Mucosa of rectum (tissue), 2 donors: ENCODE results near the gene SYNDIG1.

Source experiments
- H3K27ac ChIP-seq, 2 donors: one replicate each; pipeline ENCODE4 v1.7.0; 2013; ENCODE audit warnings: inconsistent platforms in 2 of 2, low read depth in 2 of 2, low read length in 2 of 2
- H3K27me3 ChIP-seq, 2 donors: one replicate each; pipeline ENCODE4 v1.7.0; 2013; ENCODE audit warnings: low read length in 2 of 2; ENCODE audit not compliant: control insufficient read depth in 2 of 2, insufficient read depth in 2 of 2
- H3K36me3 ChIP-seq, 2 donors: one replicate each; pipeline ENCODE4 v1.7.0; 2013; ENCODE audit warnings: low read length in 2 of 2; ENCODE audit not compliant: control insufficient read depth in 2 of 2, insufficient read depth in 2 of 2
- H3K4me1 ChIP-seq, 2 donors: one replicate each; pipeline ENCODE4 v1.7.0; 2013; ENCODE audit warnings: low read length in 2 of 2, mild to moderate bottlenecking in 1 of 2; ENCODE audit not compliant: control insufficient read depth in 2 of 2, insufficient read depth in 2 of 2
- H3K4me3 ChIP-seq, 2 donors: one replicate each; pipeline ENCODE4 v1.7.0; 2013; ENCODE audit warnings: low read length in 2 of 2
- H3K9ac ChIP-seq, 2 donors: one replicate each; pipeline ENCODE4 v1.7.0; 2013; ENCODE audit warnings: low read length in 2 of 2, low read depth in 1 of 2, mild to moderate bottlenecking in 1 of 2
- H3K9me3 ChIP-seq, 2 donors: one replicate each; pipeline ENCODE4 v1.7.0; 2013; ENCODE audit warnings: low read length in 2 of 2; ENCODE audit not compliant: control insufficient read depth in 2 of 2
- donor health status: healthy.
- donor health status: Normal muscosa, but diverticular disease.

The SYNDIG1 gene

DNA sequence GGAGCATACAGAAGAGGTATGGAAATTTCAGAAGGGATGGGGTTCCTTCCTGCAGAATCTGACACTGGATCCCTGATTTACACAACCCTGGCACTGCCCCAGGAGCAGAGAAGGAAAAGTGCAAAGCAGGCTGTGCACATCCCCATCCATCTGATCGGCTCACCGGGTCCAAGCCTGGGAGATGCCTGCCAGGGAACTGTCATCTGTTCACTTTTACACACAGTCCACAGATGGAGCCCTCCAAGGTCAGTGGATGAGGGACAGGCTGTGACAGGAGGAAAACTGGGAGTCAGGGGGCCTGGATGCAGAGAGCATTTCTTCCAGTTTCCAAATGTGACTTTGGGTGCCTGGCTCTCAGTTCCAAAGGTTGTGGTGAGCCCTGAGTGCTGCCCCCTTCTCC is 11.0 kb upstream of the SYNDIG1 start:
- no peak overlapping the region for H3K27ac ChIP-seq
- no peak overlapping the region for H3K4me3 ChIP-seq
- H3K4me1 ChIP-seq: no peaks in the 10 kb centered on the region
- no peaks in the 10 kb centered on the region for H3K9me3 ChIP-seq
- no peaks in the 10 kb centered on the region for H3K36me3 ChIP-seq
- no peak overlapping the region for H3K9ac ChIP-seq
- H3K27me3 ChIP-seq: no peaks in the 10 kb centered on the region

GRCh38 chr20:24459733-24460132 is 9.7 kb upstream of the SYNDIG1 start:
- Histone ChIP-seq H3K4me1 (no peaks in the 10 kb centered on the region), H3K9me3 (no peaks in the 10 kb centered on the region), H3K36me3 (no peaks in the 10 kb centered on the region), H3K9ac (no peak overlapping the region), H3K27me3 (no peaks in the 10 kb centered on the region), H3K27ac (no peak overlapping the region), H3K4me3 (no peak overlapping the region)

GRCh38 chr20:24460712-24461111 is 8.7 kb upstream of the SYNDIG1 start:
- no peak overlapping the region for H3K9ac ChIP-seq
- no peaks in the 10 kb centered on the region for H3K27me3 ChIP-seq
- H3K4me3 ChIP-seq: no peak overlapping the region
- no peaks in the 10 kb centered on the region for H3K9me3 ChIP-seq
- no peaks in the 10 kb centered on the region for H3K4me1 ChIP-seq
- no peaks in the 10 kb centered on the region for H3K36me3 ChIP-seq
- H3K27ac ChIP-seq: no peak overlapping the region

- no peak overlapping the region for H3K27ac ChIP-seq
- H3K4me3 ChIP-seq: no peak overlapping the region
- H3K36me3 ChIP-seq: no peaks in the 10 kb centered on the region
- H3K9ac ChIP-seq: no peak overlapping the region
- H3K4me1 ChIP-seq: no peaks in the 10 kb centered on the region
- no peaks in the 10 kb centered on the region for H3K9me3 ChIP-seq
- H3K27me3 ChIP-seq: no peaks in the 10 kb centered on the region
Observed at GRCh38 chr20:24461848-24462247, 7.6 kb upstream of the SYNDIG1 start.

DNA sequence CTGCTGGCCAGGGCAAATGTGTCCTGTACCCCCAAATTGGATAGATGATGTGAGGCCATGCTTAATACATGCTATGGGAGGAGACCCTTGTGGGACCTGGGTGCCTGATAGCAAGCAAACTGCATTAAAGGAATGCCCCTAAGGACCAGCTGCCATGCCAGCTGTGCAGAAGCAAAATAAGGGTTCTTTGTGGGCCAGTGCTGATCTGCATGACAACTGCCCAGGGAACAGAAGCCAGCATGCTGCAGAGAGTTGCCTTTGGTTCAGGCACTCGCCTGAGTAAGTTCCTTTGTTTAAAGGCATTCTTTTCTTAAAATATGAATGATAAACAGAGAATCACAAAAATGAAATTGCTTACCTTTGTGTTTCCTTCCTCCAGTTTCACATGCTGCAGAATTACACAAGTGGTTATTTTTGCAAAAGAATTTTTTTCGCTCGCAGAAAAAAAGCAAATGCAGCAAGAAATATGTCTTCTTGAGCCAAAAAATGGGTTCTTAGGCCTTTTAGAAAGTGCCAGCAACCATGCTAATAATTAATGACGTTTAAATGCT is 6.9 kb upstream of the SYNDIG1 start:
- H3K36me3 ChIP-seq: no peaks in the 10 kb centered on the region
- H3K27me3 ChIP-seq: no peaks in the 10 kb centered on the region
- H3K4me3 ChIP-seq: no peak overlapping the region
- H3K9ac ChIP-seq: no peak overlapping the region
- no peaks in the 10 kb centered on the region for H3K9me3 ChIP-seq
- no peaks in the 10 kb centered on the region for H3K4me1 ChIP-seq
- no peak overlapping the region for H3K27ac ChIP-seq

DNA sequence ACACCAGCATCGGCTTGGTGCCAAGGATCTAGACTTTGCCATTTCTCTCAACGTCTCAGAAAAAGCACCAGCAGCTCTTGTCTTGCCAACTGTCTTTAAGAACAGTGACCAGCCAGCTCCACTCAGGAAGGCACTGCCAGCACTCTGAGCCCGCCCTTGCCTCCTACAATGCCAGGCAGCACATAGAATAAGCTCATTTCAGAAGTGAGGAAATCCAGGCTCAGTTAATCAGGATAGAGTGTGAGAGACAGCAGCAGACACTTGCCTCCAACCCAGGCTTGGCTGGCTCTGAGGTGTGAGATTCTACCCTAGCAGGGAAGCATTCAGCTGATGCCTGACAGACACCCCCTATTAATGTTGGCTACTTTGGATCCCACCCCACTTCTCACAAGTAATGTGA is 4.3 kb upstream of the SYNDIG1 start:
- H3K36me3 ChIP-seq: no peaks in the 10 kb centered on the region
- no peak overlapping the region for H3K9ac ChIP-seq
- H3K4me1 ChIP-seq: no peaks in the 10 kb centered on the region
- no peaks in the 10 kb centered on the region for H3K9me3 ChIP-seq
- H3K27me3 ChIP-seq: peaks cover 7 to 11% of the 10 kb centered on the region in 2 donors
- H3K27ac ChIP-seq: no peak overlapping the region
- H3K4me3 ChIP-seq: no peak overlapping the region

DNA sequence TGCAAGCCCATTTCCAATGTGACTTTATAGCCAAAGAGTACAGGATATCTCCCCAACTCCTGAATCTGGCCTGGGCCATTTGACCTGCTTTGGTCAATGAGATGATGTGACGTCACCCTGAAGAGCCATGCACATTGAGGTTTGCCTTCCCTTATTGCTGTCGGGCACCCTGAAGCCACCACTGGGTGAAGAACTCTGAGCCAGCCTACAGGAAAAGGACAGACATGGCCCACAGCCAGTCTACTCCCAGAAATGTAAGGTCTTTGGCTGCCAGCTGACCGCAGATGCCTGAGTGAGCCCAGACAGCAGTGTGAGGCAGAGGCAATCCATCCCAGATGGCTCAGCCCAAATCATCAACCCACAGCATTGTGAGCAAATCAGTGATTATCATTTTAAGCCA is 3.7 kb upstream of the SYNDIG1 start:
- Histone ChIP-seq H3K9me3 (no peaks in the 10 kb centered on the region), H3K9ac (no peak overlapping the region), H3K27ac (no peak overlapping the region), H3K4me1 (no peaks in the 10 kb centered on the region), H3K36me3 (no peaks in the 10 kb centered on the region), H3K27me3 (peaks cover 13 to 16% of the 10 kb centered on the region in 2 donors), H3K4me3 (no peak overlapping the region)

GRCh38 chr20:24468401-24469115 is 871 bp upstream of the SYNDIG1 start:
- H3K9me3 ChIP-seq: no peaks in the 10 kb centered on the region
- peaks cover 19 to 22% of the 10 kb centered on the region in 2 donors for H3K27me3 ChIP-seq
- H3K4me3 ChIP-seq: no peak overlapping the region
- H3K9ac ChIP-seq: no peak overlapping the region
- H3K27ac ChIP-seq: no peak overlapping the region
- no peaks in the 10 kb centered on the region for H3K36me3 ChIP-seq
- H3K4me1 ChIP-seq: no peaks in the 10 kb centered on the region

GRCh38 chr20:24469894-24470745 is 691 bp downstream of the SYNDIG1 start:
- Histone ChIP-seq H3K9ac (no peak overlapping the region), H3K27me3 (peaks cover 19 to 22% of the 10 kb centered on the region in 2 donors), H3K27ac (no peak overlapping the region)

More at GRCh38 chr20:24469894-24470745, 691 bp downstream of the SYNDIG1 start:
- Histone ChIP-seq H3K4me1 (no peaks in the 10 kb centered on the region), H3K36me3 (no peaks in the 10 kb centered on the region), H3K4me3 (peak overlapping the region; percentile 46 to 56), H3K9me3 (no peaks in the 10 kb centered on the region)
